SK-N-SH (cell line): ENCODE measurements around the gene TPRG1L. TPM values are rescaled to one million over a fixed set of nuclear protein-coding genes. Genes with fewer than 3 reads are reported as not detected.

Experiments used
- CTCF ChIA-PET: fragments of 300-600, 350-600 bp; formaldehyde crosslinking; extraction: SDS; loops from one replicate; lab custom pipeline; 2021; lab: Yijun Ruan, JAX
- POLR2A ChIA-PET: fragments of 350-600 bp; sonication (Branson Sonifier 250); formaldehyde crosslinking; extraction: SDS; loops from one replicate; lab custom pipeline; 2020; ENCODE audit warnings: antibody characterized with exemption, inconsistent platforms; lab: Yijun Ruan, JAX
- DNase-seq: peaks from one replicate; pipeline ENCODE4 v3.0.0; 2012
- H2AFZ ChIP-seq: fragments of 200-600 bp; sonication (generic); 2 replicates; pipeline ENCODE4 v1.8.1; 2016; ENCODE audit warnings: antibody characterized with exemption, mild to moderate bottlenecking, low read depth
- H3F3A ChIP-seq: fragments of 200-600 bp; sonication (generic); replicated peaks from 2 replicates; pipeline ENCODE3; 2016; ENCODE audit warnings: antibody characterized with exemption, mild to moderate bottlenecking; ENCODE audit not compliant: insufficient read depth
- H3K27ac ChIP-seq, 2 experiments: fragments of 200-500 bp in 1 of 2; fragments of 200-600 bp in 1 of 2; sonication (Bioruptor generic) in 1 of 2; sonication (generic), shearing (Covaris generic) in 1 of 2; 2 replicates each; pipeline versions ENCODE4 v1.5.1 to v1.6.1; 2014 to 2016; ENCODE audit warnings: low read depth in 2 of 2, inconsistent platforms in 1 of 2, low read length in 1 of 2, mild to moderate bottlenecking in 1 of 2, mixed read lengths in 1 of 2
- H3K27me3 ChIP-seq: fragments of 200-600 bp; sonication (generic), shearing (Covaris generic); 2 replicates; pipeline ENCODE4 v1.6.1; 2016; ENCODE audit warnings: mixed run types; ENCODE audit not compliant: insufficient read depth
- H3K36me3 ChIP-seq, 2 experiments: fragments of 200-500 bp in 1 of 2; fragments of 200-600 bp in 1 of 2; sonication (Bioruptor generic) in 1 of 2; sonication (generic) in 1 of 2; replicated peaks in 1 of 2; 2 replicates each; pipeline versions ENCODE3 to v1.5.1; 2014 to 2016; ENCODE audit warnings: low read length in 1 of 2, mild to moderate bottlenecking in 1 of 2; ENCODE audit not compliant: insufficient read depth in 2 of 2, control insufficient read depth in 1 of 2
- H3K4me1 ChIP-seq, 2 experiments: fragments of 200-500 bp in 1 of 2; fragments of 200-600 bp in 1 of 2; sonication (Bioruptor generic) in 1 of 2; sonication (generic), shearing (Covaris generic) in 1 of 2; 2 replicates each; pipeline versions ENCODE4 v1.5.1 to v1.6.1; 2014 to 2016; ENCODE audit warnings: low read depth in 1 of 2, low read length in 1 of 2, mixed run types in 1 of 2; ENCODE audit not compliant: insufficient read depth in 2 of 2, control insufficient read depth in 1 of 2
- H3K4me2 ChIP-seq: fragments of 200-600 bp; sonication (generic), shearing (Covaris generic); 2 replicates; pipeline ENCODE4 v1.6.1; 2017; ENCODE audit warnings: mixed run types
- H3K4me3 ChIP-seq, 2 experiments: fragments of 200-500 bp in 1 of 2; fragments of 200-600 bp in 1 of 2; sonication (Bioruptor generic) in 1 of 2; sonication (generic), shearing (Covaris generic) in 1 of 2; 2 replicates each; pipeline versions ENCODE4 v1.5.1 to v1.8.1; 2014 to 2016; ENCODE audit warnings: low read depth in 2 of 2, inconsistent platforms in 1 of 2, low read length in 1 of 2, mild to moderate bottlenecking in 1 of 2, mixed read lengths in 1 of 2, moderate library complexity in 1 of 2
- H3K79me2 ChIP-seq: fragments of 200-600 bp; sonication (generic); 2 replicates; pipeline ENCODE4 v1.8.1; 2017; ENCODE audit warnings: mild to moderate bottlenecking; ENCODE audit not compliant: insufficient read depth
- H3K9ac ChIP-seq: fragments of 200-600 bp; sonication (generic); 2 replicates; pipeline ENCODE4 v1.6.1; 2017; ENCODE audit warnings: mixed run types
- H3K9me2 ChIP-seq: fragments of 200-600 bp; sonication (generic); 2 replicates; pipeline ENCODE4 v1.6.1; 2017; ENCODE audit warnings: mixed run types
- H3K9me3 ChIP-seq: fragments of 200-600 bp; sonication (generic); 2 replicates; pipeline ENCODE4 v1.6.1; 2017; ENCODE audit warnings: mixed run types, mild to moderate bottlenecking, moderate library complexity
- H4K20me1 ChIP-seq: fragments of 200-600 bp; sonication (generic); 2 replicates; pipeline ENCODE4 v1.6.1; 2017; ENCODE audit warnings: mild to moderate bottlenecking, mixed run types; ENCODE audit not compliant: insufficient read depth
- CTCF ChIP-seq: fragments of 200-600 bp; sonication (generic); IDR thresholded peaks from 2 replicates; pipeline ENCODE4 v1.6.1; 2017; ENCODE audit warnings: antibody characterized with exemption, mild to moderate bottlenecking, moderate library complexity
- ELF1 ChIP-seq: IDR thresholded peaks from 2 replicates; pipeline ENCODE4 v1.4.0; 2012
- EP300 ChIP-seq, 2 experiments: IDR thresholded peaks; 2 replicates each; pipeline versions ENCODE4 v1.4.0 to v1.6.1; 2012; ENCODE audit warnings: borderline replicate concordance in 1 of 2, low read depth in 1 of 2, low read length in 1 of 2
- FOSL2 ChIP-seq: IDR thresholded peaks from 2 replicates; pipeline ENCODE4 v1.4.0; 2012; ENCODE audit warnings: low read depth, mild to moderate bottlenecking, moderate library complexity, borderline replicate concordance
- FOXJ3 ChIP-seq: sonication (generic); formaldehyde crosslinking; IDR thresholded peaks from 2 replicates; pipeline ENCODE4 v1.5.1; 2020; ENCODE audit warnings: mild to moderate bottlenecking, missing genetic modification reagents
- FOXM1 ChIP-seq: IDR thresholded peaks from 2 replicates; pipeline ENCODE4 v1.4.0; 2012; ENCODE audit warnings: low read depth, mild to moderate bottlenecking
- NRF1 ChIP-seq: IDR thresholded peaks from 2 replicates; pipeline ENCODE4 v1.6.1; 2012; ENCODE audit warnings: low read depth, mild to moderate bottlenecking, low read length
- POLR2AphosphoS5 ChIP-seq: IDR thresholded peaks from 2 replicates; pipeline ENCODE4 v1.6.1; 2012; ENCODE audit warnings: low read depth, low read length
- RXRA ChIP-seq: IDR thresholded peaks from 2 replicates; pipeline ENCODE4 v1.4.0; 2012; ENCODE audit warnings: low read depth, mild to moderate bottlenecking, borderline replicate concordance
- SMC3 ChIP-seq: IDR thresholded peaks from 2 replicates; pipeline ENCODE4 v1.6.1; 2012; ENCODE audit warnings: low read depth, low read length, improper control_type of control experiment
- TEAD4 ChIP-seq: IDR thresholded peaks from 2 replicates; pipeline ENCODE4 v1.4.0; 2012; ENCODE audit warnings: mild to moderate bottlenecking, borderline replicate concordance; ENCODE audit not compliant: insufficient read depth
- USF1 ChIP-seq: IDR thresholded peaks from 2 replicates; pipeline ENCODE4 v1.4.0; 2012; ENCODE audit warnings: low read depth, borderline replicate concordance
- YY1 ChIP-seq: IDR thresholded peaks from 2 replicates; pipeline ENCODE4 v1.4.0; 2012; ENCODE audit warnings: low read depth, mild to moderate bottlenecking
- WGBS: methylation state at CpG from one replicate; pipeline ENCODE4 v1.1.6; 2017; ENCODE audit warnings: low lambda C conversion rate; 5-methylcytosine and 5-hydroxymethylcytosine counted together
- polyA plus RNA-seq, 3 experiments: library from polyadenylated mRNA; depleted of rRNA; stranded (reverse); fragments of >200 nt; gene quantifications; 2 replicates each; pipeline ENCODE4 v1.2.3, GENCODE V29; 2012
- TF ChIP-seq, protein P1 (sequence below): IDR thresholded peaks from 2 replicates; pipeline ENCODE4 v1.4.0; 2012; ENCODE audit warnings: low read depth
- TF ChIP-seq, protein P2 (sequence below): IDR thresholded peaks from 2 replicates; pipeline ENCODE4 v1.4.0; 2012; ENCODE audit warnings: low read depth, borderline replicate concordance

The TPRG1L gene
- polyA plus RNA-seq, 1 of the 3 experiments (the other 2 are of a cell fraction), result 25.9 TPM

- no peaks in the 10 kb centered on the region for H3K79me2 ChIP-seq
- no peaks in the 10 kb centered on the region for H3K9me3 ChIP-seq
- H3K4me3 ChIP-seq, result no peak overlapping the region
- H3F3A ChIP-seq, result no peaks in the 10 kb centered on the region
- H3K4me2 ChIP-seq, result no peak overlapping the region
- no peak overlapping the region for H2AFZ ChIP-seq
- no peak overlapping the region for H3K9ac ChIP-seq
- DNase-seq, result no peak
- H3K36me3 ChIP-seq, result no peaks in the 10 kb centered on the region
- H3K9me2 ChIP-seq, result no peaks in the 10 kb centered on the region
- H4K20me1 ChIP-seq, result no peaks in the 10 kb centered on the region
- TF ChIP-seq, protein P1, sequence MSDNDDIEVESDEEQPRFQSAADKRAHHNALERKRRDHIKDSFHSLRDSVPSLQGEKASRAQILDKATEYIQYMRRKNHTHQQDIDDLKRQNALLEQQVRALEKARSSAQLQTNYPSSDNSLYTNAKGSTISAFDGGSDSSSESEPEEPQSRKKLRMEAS, result no peak
- TF ChIP-seq ELF1, result no peak
- TF ChIP-seq, protein P2, sequence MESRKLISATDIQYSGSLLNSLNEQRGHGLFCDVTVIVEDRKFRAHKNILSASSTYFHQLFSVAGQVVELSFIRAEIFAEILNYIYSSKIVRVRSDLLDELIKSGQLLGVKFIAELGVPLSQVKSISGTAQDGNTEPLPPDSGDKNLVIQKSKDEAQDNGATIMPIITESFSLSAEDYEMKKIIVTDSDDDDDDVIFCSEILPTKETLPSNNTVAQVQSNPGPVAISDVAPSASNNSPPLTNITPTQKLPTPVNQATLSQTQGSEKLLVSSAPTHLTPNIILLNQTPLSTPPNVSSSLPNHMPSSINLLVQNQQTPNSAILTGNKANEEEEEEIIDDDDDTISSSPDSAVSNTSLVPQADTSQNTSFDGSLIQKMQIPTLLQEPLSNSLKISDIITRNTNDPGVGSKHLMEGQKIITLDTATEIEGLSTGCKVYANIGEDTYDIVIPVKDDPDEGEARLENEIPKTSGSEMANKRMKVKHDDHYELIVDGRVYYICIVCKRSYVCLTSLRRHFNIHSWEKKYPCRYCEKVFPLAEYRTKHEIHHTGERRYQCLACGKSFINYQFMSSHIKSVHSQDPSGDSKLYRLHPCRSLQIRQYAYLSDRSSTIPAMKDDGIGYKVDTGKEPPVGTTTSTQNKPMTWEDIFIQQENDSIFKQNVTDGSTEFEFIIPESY, result no peak
- TF ChIP-seq EP300 (IDR thresholded peaks at IDR 0.05; ENCODE audit: borderline replicate concordance in 1 of 2, low read depth in 1 of 2, low read length in 1 of 2), result no peak
- no peak for TF ChIP-seq USF1
- no peak for TF ChIP-seq SMC3
- TF ChIP-seq FOXJ3 (CRISPR knock-in tag), result no peak
- TF ChIP-seq RXRA, result no peak
- ChIA-PET POLR2A (no interaction called here), CTCF (interaction anchor here (0.7 to 1.7 kb wide), 5 partner anchors 16 to 56 kb away, joined by 3 to 8 read pairs (median 3); no protein-coding TSS in a partner anchor)
- no peaks in the 10 kb centered on the region for H3K27me3 ChIP-seq
- H3K27ac ChIP-seq, result no peak overlapping the region
- 79% methylated on average over 4 of the region's 15 CpGs for WGBS
- H3K4me1 ChIP-seq, result peaks cover 0 to 21% of the 10 kb centered on the region in 2 experiments; a peak in 1 of 4 replicates
Measured at GRCh38 chr1:3670823-3671265, 46.0 kb downstream of the TPRG1L start.

DNA sequence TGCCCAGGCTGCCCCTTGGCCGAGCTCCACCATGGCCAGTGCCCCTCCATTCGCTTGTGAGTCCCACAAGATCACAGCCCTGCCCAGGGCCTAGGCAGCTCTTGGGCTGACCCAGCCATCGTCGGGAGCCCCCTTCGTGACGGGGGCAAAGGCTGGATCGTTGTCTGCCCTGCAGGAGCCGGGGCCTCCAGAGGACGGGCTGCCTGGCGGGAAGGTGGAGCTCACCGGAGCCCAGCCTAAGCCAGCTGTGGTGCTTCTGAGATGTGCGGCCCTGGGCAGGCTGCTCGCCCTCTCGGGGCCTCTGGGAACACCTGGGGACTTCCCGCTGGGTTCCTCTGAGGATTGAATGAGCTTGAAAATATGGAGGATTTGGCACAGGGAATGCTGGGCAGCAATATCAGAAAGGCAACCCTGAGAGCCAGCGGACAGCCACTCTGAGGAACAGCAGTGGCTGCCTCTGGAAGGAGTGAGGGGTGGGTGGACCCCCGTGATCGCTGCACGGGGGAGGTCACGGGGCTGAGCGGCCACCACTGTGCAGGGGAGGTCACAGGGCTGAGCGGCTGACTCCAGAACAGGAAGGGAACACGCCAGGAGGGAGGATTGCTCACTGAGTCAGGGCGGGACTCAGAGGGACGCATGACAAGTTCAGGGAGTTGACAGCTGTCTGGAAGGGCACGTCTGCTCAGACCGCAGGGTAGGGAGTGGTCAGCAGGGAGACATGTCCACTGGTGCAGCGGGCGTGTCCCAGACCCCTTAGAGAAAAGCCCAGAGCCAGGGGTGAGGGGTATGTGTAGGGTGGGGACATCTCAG, 46.8 kb downstream of the TPRG1L start:
- Histone ChIP-seq H3K9me2 (no peaks in the 10 kb centered on the region), H3K9ac (no peak overlapping the region), H3K4me2 (no peak overlapping the region), H3K36me3 (no peaks in the 10 kb centered on the region), H3K9me3 (no peaks in the 10 kb centered on the region), H3K27ac (no peak overlapping the region), H4K20me1 (no peaks in the 10 kb centered on the region), H3K4me1 (peaks cover 0 to 21% of the 10 kb centered on the region in 2 experiments; a peak in 1 of 4 replicates), H3K27me3 (no peaks in the 10 kb centered on the region), H3K4me3 (no peak overlapping the region), H3K79me2 (no peaks in the 10 kb centered on the region), H2AFZ (no peak overlapping the region), H3F3A (no peaks in the 10 kb centered on the region)
- 67% methylated on average over 17 of the region's 29 CpGs for WGBS
- ChIA-PET CTCF (interaction anchor here (0.7 to 1.7 kb wide), 6 partner anchors 15 to 56 kb away, joined by 3 to 8 read pairs (median 4); no protein-coding TSS in a partner anchor), POLR2A (no interaction called here)
- DNase-seq, result no peak
- no peak for TF ChIP-seq TEAD4
- TF ChIP-seq POLR2AphosphoS5, result no peak
- no peak for TF ChIP-seq FOXJ3 (CRISPR knock-in tag)
- no peak for TF ChIP-seq FOSL2
- TF ChIP-seq FOXM1, result no peak
- TF ChIP-seq YY1, result no peak
- TF ChIP-seq NRF1, result no peak
- no peak for TF ChIP-seq CTCF
- TF ChIP-seq, protein P2, result no peak
